CD4-positive, alpha-beta T cell treated with Interleukin-4 for 1 hour (primary cell): ENCODE results near the gene TTC32.

Experiments used
- DNase-seq, 2 donors: peaks; one replicate each; pipeline ENCODE4 v3.0.0-alpha.2; 2020 to 2022

TTC32 gene

DNA sequence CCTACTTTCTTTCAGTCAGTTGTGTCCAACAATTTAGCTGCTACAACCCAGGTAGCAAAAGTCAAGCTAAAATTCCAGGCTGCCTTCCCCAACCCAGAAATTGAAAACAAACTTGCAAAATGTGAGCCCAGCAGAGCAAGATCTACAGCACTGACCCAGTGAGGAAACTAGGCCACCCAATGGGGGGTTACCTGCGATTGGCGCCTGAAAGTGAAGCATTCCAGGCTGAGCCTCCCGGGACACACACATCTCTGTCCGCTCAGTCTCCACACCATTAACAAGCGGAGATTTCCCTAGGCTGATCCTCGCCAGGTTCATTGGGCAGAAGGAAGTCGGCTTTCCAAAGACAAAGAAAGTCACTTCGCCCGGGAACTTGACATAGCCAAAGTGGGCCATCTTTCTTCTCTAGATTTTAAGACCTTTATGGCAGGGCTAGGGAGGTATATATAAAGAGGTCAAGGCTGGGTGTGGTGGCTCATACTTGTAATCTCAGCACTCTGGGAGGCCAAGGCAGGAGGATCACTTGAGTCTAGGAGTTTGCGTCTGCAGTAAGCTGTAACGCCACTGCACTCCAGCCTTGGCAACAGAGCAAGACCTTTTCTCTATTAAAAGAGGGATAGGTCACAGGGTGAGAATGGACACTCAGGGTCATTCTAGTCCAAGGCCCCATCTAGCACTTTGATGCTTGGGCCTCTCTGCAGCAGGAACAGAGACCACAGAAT is 53.6 kb downstream of the TTC32 start:
- no peak for DNase-seq

DNA sequence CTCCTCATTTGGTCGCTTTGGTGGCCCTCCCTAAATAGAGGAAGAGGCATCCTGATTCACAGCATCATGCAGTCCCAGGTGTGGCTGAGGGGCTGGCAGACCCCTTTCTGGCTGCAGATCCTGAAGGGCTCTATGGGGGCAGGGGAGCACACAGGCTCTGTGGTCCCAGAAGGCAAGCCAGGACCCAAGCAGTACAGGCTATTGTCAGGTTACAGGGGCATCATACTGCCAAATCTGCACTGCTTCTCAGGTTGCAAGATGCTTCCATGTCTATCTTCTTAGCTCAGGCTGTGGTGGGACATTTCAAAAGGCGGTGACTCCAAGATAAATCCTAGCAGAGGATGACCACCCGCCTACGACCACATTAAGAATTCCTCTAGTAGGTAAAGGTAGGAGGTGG is 54.3 kb downstream of the TTC32 start:
- DNase-seq, result no peak
